Cardiac muscle cell (in vitro differentiated cells and primary cell): ENCODE results near the gene MUSK. TPM values are rescaled to one million over a fixed set of nuclear protein-coding genes. Genes with fewer than 3 reads are reported as not detected.
"Not testable (repeated sequence)": the region's sequence is repeated elsewhere in the genome, so short reads cannot be mapped to it uniquely, and the experiment has no call there.

Source experiments
- DNase-seq, 2 donors: peaks; one replicate each; pipeline versions ENCODE4 v3.0.0 to v3.0.0-alpha.2; 2010 to 2017; ENCODE audit warnings: low read depth in 1 of 2, low spot score in 1 of 2
- H3K27ac ChIP-seq: fragments of 200-600 bp; sonication (generic); 2 replicates; pipeline ENCODE4 v1.5.1; 2016
- H3K27me3 ChIP-seq: fragments of 200-600 bp; sonication (generic); 2 replicates; pipeline ENCODE4 v1.6.0; 2016; ENCODE audit warnings: control low read depth
- H3K36me3 ChIP-seq: fragments of 200-600 bp; sonication (generic); 2 replicates; pipeline ENCODE4 v1.5.1; 2016; ENCODE audit warnings: control low read depth
- H3K4me1 ChIP-seq: fragments of 200-600 bp; sonication (generic); 2 replicates; pipeline ENCODE4 v1.8.1; 2017; ENCODE audit warnings: low read depth, mild to moderate bottlenecking, mixed run types
- H3K4me3 ChIP-seq: fragments of 200-600 bp; sonication (generic); 2 replicates; pipeline ENCODE4 v1.5.1; 2016; ENCODE audit warnings: mild to moderate bottlenecking
- H3K9me3 ChIP-seq: fragments of 200-600 bp; sonication (generic); 2 replicates; pipeline ENCODE4 v1.5.1; 2017; ENCODE audit warnings: low read depth, mild to moderate bottlenecking, control low read depth
- CTCF ChIP-seq: IDR thresholded peaks from 2 replicates; pipeline ENCODE4 v1.5.1; 2012; ENCODE audit warnings: low read depth, mild to moderate bottlenecking, low read length
- polyA plus RNA-seq: library from polyadenylated mRNA; unstranded; fragments of >200 nt; fragmentation: Nextera tagmentation; extraction: Ambion mirVana; gene quantifications from 2 replicates; pipeline ENCODE4 v1.2.1, GENCODE V29; 2016
- total RNA-seq: library from RNA; depleted of rRNA; stranded (reverse); fragments of >200 nt; gene quantifications from 2 replicates; pipeline ENCODE4 v1.2.3, GENCODE V29; 2016

Gene MUSK
- total and polyA plus RNA-seq, 2 experiments from 2014 or later: not detected

- H3K36me3 ChIP-seq: no peaks in the 10 kb centered on the region
- no peak for DNase-seq
- TF ChIP-seq CTCF: no peak
- H3K27ac ChIP-seq: no peak overlapping the region
- H3K27me3 ChIP-seq: no peaks in the 10 kb centered on the region
- H3K4me1 ChIP-seq: no peaks in the 10 kb centered on the region
- no peak overlapping the region for H3K4me3 ChIP-seq
- no peaks in the 10 kb centered on the region for H3K9me3 ChIP-seq
Observed at GRCh38 chr9:110814159-110814558, 145.6 kb downstream of the MUSK start.

- Histone ChIP-seq H3K27me3 (no peaks in the 10 kb centered on the region), H3K27ac (no peak overlapping the region), H3K4me3 (no peak overlapping the region), H3K9me3 (no peaks in the 10 kb centered on the region), H3K4me1 (peaks cover 7% of the 10 kb centered on the region), H3K36me3 (no peaks in the 10 kb centered on the region)
- DNase-seq: no peak
- TF ChIP-seq CTCF: no peak
Observed at GRCh38 chr9:110815361-110815760, 146.8 kb downstream of the MUSK start.

- no peaks in the 10 kb centered on the region for H3K27me3 ChIP-seq
- no peaks in the 10 kb centered on the region for H3K9me3 ChIP-seq
- TF ChIP-seq CTCF: no peak
- H3K4me3 ChIP-seq: no peak overlapping the region
- no peak overlapping the region for H3K27ac ChIP-seq
- peaks cover 11% of the 10 kb centered on the region for H3K4me1 ChIP-seq
- peak in 1 of 2 donors; percentile 49 for DNase-seq
- H3K36me3 ChIP-seq: no peaks in the 10 kb centered on the region
Observed at GRCh38 chr9:110820381-110820780, 151.8 kb downstream of the MUSK start.

- no peak for TF ChIP-seq CTCF
- Histone ChIP-seq H3K27ac (no peak overlapping the region), H3K36me3 (no peaks in the 10 kb centered on the region), H3K4me3 (no peak overlapping the region), H3K9me3 (no peaks in the 10 kb centered on the region), H3K27me3 (no peaks in the 10 kb centered on the region), H3K4me1 (peaks cover 11% of the 10 kb centered on the region)
- no peak for DNase-seq
Observed at GRCh38 chr9:110821064-110821463, 152.5 kb downstream of the MUSK start.

GRCh38 chr9:110825129-110825528 lies 156.5 kb downstream of the MUSK start:
- not testable (repeated sequence) for H3K4me1 ChIP-seq, H3K36me3 ChIP-seq, H3K4me3 ChIP-seq, H3K9me3 ChIP-seq, H3K27me3 ChIP-seq, H3K27ac ChIP-seq, DNase-seq

- H3K27me3 ChIP-seq: no peaks in the 10 kb centered on the region
- no peak overlapping the region for H3K4me3 ChIP-seq
- TF ChIP-seq CTCF: no peak
- no peaks in the 10 kb centered on the region for H3K9me3 ChIP-seq
- no peak for DNase-seq
- no peaks in the 10 kb centered on the region for H3K36me3 ChIP-seq
- no peak overlapping the region for H3K27ac ChIP-seq
- H3K4me1 ChIP-seq: no peaks in the 10 kb centered on the region
Observed at GRCh38 chr9:110825950-110826349, 157.4 kb downstream of the MUSK start.

- not testable (repeated sequence) for H3K27ac ChIP-seq, H3K4me3 ChIP-seq, H3K9me3 ChIP-seq, DNase-seq, H3K4me1 ChIP-seq, H3K27me3 ChIP-seq, H3K36me3 ChIP-seq
Observed at GRCh38 chr9:110826400-110826799, 157.8 kb downstream of the MUSK start.
